Kidney epithelial cell (primary cell): ENCODE measurements around the gene SLC8A1. TPM values are rescaled to one million over a fixed set of nuclear protein-coding genes. Genes with fewer than 3 reads are reported as not detected.

Source experiments
- DNase-seq: peaks from one replicate; pipeline ENCODE4 v3.0.0-alpha.2; 2010; ENCODE audit warnings: low read depth
- H3K27me3 ChIP-seq: 2 replicates; pipeline ENCODE4 v1.6.0; 2011; ENCODE audit warnings: low read length; ENCODE audit not compliant: control insufficient read depth, insufficient read depth
- H3K36me3 ChIP-seq: 2 replicates; pipeline ENCODE4 v1.5.1; 2011; ENCODE audit warnings: low read length; ENCODE audit not compliant: control insufficient read depth, insufficient read depth
- H3K4me3 ChIP-seq: 2 replicates; pipeline ENCODE4 v1.5.1; 2011; ENCODE audit warnings: low read depth, mild to moderate bottlenecking, control low read depth, low read length
- total RNA-seq: library from RNA; depleted of rRNA; stranded (reverse); fragments of >200 nt; gene quantifications from 2 replicates; pipeline ENCODE4 v1.2.3, GENCODE V29; 2015
- TF ChIP-seq, protein P1 (sequence below): IDR thresholded peaks from 2 replicates; pipeline ENCODE4 v1.5.1; 2011; ENCODE audit warnings: mild to moderate bottlenecking, moderate library complexity, low read length, control low read depth, inconsistent platforms; ENCODE audit not compliant: insufficient read depth, poor library complexity, severe bottlenecking

Gene SLC8A1
- total RNA-seq, 1 donor from 2014 or later: 3.2 TPM

DNA sequence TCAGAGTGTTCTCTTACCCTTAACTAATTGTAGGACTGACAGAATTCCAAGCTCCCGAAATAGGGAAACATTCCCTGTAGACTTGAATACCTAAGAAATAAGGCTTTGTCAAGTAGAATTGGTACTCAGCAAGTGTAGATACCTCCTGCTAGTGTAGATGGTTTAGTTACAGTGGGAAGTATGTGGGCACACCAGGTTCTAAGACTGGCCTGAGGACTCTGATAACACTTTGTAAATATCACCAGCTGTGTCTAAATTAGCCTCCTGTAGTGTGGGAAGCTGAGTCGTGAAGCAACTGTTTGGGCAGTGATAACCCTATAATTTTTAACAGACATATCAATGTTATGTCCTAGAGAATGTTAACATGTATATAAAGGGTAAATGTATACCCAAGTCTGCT lies 304.5 kb downstream of the SLC8A1 start:
- no peak overlapping the region for H3K4me3 ChIP-seq
- TF ChIP-seq, protein P1, sequence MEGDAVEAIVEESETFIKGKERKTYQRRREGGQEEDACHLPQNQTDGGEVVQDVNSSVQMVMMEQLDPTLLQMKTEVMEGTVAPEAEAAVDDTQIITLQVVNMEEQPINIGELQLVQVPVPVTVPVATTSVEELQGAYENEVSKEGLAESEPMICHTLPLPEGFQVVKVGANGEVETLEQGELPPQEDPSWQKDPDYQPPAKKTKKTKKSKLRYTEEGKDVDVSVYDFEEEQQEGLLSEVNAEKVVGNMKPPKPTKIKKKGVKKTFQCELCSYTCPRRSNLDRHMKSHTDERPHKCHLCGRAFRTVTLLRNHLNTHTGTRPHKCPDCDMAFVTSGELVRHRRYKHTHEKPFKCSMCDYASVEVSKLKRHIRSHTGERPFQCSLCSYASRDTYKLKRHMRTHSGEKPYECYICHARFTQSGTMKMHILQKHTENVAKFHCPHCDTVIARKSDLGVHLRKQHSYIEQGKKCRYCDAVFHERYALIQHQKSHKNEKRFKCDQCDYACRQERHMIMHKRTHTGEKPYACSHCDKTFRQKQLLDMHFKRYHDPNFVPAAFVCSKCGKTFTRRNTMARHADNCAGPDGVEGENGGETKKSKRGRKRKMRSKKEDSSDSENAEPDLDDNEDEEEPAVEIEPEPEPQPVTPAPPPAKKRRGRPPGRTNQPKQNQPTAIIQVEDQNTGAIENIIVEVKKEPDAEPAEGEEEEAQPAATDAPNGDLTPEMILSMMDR: no peak
- no peak for DNase-seq
- no peaks in the 10 kb centered on the region for H3K27me3 ChIP-seq
- H3K36me3 ChIP-seq: no peaks in the 10 kb centered on the region

DNA sequence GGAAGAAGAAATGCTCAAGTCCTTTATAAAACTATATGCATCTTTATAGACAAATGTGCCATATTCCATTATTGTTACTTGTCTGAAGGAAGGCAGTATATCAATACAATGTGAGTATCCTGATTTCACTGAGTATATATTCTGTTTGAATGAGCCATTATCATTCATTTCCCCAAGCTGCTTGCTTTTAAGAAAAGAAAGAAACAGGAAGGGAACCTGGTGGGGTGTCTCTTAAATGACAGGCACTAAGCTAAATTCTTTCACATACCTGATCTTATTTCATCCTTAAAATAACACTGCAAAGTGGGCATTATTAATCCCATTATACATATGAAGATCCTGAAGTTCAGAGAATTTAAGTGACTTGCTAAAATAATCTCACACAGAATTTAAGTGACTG lies 307.9 kb downstream of the SLC8A1 start:
- no peak for DNase-seq
- Histone ChIP-seq H3K27me3 (no peaks in the 10 kb centered on the region), H3K36me3 (no peaks in the 10 kb centered on the region), H3K4me3 (no peak overlapping the region)
- TF ChIP-seq, protein P1: no peak

DNA sequence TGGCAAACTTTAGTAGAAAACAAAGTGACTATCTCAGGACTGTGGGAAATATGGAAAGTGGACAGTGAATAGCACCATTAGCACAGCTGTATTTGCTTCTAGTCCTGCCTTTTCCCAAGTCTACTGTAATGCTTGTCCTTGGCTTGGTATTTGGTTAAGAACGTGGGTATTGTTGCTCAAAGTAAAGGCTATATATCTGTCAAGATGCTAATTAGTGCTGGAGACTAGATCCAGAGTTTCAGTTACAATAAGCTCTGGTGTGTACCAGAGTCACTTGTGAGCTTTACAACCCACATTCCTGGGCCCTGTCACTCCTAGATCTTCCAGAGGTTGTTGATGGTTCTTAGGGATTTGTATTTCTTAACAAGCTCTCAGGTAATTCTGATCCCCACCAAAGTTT lies 313.6 kb downstream of the SLC8A1 start:
- DNase-seq: no peak
- Histone ChIP-seq H3K36me3 (no peaks in the 10 kb centered on the region), H3K4me3 (no peak overlapping the region), H3K27me3 (no peaks in the 10 kb centered on the region)
- TF ChIP-seq, protein P1: no peak

DNA sequence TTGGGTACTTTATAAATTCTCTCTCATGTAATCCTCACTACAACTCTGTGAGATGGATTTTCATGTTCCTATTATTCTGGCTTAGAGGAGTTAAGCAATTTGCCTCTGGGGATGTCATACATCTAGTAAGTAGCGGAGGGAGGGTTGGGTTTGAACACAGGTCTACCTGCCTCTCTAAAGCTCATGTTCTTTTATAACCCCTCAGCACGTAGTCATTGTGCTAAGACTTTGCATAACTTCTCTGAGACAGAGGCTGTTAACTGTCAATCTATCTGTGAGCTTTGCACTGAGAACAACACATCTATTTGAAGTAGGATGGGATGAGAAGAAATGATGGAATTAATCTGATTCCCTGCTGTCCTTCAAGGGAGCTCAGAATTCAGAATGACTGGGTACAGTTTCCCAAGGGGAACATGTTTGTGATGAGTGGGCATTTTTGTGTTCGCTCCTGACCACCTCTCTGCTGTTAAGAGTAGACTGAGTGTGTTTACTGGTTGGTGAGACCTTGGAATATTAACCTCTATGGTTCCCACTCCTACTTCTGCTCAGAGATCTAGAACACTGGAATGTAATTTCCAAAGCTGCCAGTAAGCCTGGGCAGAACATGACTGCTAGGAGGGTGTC lies 320.7 kb downstream of the SLC8A1 start:
- no peak for DNase-seq
- TF ChIP-seq, protein P1: no peak
- no peak overlapping the region for H3K4me3 ChIP-seq

DNA sequence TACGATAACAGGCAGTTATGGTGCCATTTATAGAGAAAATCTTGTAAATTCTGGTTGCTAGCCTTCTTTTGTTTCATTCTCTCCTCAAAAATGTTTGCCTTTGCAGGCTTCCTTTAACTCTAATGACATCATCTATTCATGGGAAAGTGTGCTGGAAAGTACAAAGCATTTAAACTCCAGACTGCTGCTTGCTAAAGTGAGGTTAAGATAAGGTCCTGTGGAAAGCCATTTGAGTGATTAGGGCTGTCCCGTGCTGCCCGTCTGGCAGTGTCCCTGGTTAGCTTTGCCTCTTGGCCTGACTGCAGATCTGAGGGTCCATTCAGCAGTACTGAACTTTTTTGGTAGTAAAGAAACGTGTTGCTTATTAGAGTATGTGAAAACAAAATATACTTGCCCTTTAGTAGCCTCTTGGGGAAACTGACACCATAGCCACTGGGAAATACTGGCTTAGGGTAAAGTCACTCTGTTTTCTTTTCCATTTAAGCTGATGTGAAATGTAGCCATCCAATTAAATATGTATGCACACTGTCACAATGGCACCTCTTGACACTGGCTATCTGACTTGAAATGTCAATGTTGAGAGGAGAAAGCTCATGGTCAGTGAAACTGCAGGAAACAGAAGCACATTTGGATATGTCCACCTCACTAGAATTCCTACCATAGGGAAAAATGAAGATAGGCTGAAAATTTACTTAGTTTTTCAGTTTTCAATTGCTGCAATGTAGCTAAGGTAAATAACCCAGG lies 321.5 kb downstream of the SLC8A1 start:
- no peaks in the 10 kb centered on the region for H3K27me3 ChIP-seq
- TF ChIP-seq, protein P1: no peak
- H3K4me3 ChIP-seq: no peak overlapping the region

More for the DNA sequence above, 320.7 kb downstream of the SLC8A1 start:
- Histone ChIP-seq H3K36me3 (no peaks in the 10 kb centered on the region), H3K27me3 (no peaks in the 10 kb centered on the region)

More for the DNA sequence above, 321.5 kb downstream of the SLC8A1 start:
- no peaks in the 10 kb centered on the region for H3K36me3 ChIP-seq
- DNase-seq: no peak
